Measurements from ENCODE around the gene GSC.
"Not testable (repeated sequence)": the region's sequence is repeated elsewhere in the genome, so short reads cannot be mapped to it uniquely, and the experiment has no call there.

Gene GSC

DNA sequence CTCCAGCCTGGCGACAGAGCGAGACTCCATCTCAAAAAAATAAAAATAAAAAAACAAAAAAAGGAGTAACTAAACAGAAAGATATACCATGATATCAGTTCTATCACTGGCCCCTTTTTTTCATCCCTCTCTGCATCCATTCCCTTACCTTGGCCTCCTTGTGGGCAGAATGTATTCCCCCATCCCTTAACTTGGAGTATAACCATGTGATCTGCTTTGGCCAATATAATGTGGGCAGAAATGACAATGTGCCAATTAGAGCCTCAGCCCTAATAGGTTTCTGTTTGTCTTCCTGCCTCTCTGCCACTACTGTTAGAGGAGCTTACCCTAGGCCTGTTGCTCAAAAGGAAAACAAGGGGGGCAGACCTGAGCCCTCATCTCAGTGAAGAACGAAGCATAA lies 23.8 kb downstream of the GSC start:
- no peak for DNase-seq (ENCODE audit: low read depth in 2 of 2)

DNA sequence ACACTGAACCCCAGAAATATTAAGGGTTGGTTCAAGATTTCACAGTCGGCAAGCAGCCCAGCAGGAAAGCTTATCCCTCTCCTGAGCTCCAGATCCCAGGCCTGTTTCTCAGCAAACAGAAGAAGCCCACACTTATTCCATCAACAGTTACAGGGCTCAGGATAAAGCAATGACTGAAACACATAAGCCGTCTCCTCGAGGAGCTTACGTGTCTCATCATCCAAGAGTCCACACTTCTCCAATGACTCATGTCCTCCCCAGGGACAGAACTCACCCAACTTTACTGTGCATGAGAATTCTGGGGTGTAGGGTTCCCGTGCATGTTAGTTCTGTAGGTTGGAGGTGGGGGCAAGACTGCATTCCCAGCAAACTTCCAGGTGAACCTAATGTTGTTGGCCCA lies 31.2 kb downstream of the GSC start:
- DNase-seq (ENCODE audit: low read depth in 2 of 2) = no peak

DNA sequence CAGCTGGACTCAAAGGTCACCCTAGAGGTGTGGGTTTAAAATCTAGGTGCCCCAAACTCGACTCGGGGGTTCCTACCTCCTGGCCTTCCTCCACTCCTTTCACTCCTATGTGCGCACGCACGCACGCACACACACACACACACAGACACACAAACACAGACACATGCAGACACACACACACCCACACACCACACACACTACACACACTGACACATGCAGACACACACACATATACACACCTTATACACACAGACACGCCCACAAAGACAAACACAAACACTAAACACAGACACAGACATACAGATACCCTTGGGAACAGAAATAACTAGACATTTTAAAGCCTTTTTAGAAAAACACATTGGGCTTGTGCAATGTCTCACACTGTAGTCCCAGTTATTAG lies 31.8 kb downstream of the GSC start:
- DNase-seq (ENCODE audit: low read depth in 2 of 2) = no peak

DNA sequence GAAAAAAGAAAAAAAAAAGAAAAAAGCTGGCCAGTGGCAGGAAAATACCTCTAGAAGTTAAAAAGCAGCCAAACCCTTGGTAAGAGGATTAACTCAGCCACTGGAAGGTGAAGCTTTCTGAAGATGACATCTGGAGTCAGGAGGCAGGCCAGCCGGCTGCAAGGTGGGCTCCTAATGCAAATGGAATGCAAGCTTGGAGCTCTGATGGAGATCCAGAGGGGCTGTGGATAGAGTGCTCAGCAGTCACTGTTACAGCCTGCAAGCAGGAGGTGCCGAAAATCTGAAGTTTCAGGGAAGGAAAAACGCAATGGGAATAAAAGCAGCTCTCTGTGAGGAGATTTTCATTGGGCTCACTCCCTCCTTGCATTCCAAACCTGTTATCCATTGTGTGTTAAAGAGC lies 41.0 kb downstream of the GSC start:
- DNase-seq (ENCODE audit: low read depth in 2 of 2) = no peak

GRCh38 chr14:94728440-94728839 lies 41.5 kb downstream of the GSC start:
- not testable (repeated sequence) for DNase-seq (ENCODE audit: low read depth in 2 of 2)

DNA sequence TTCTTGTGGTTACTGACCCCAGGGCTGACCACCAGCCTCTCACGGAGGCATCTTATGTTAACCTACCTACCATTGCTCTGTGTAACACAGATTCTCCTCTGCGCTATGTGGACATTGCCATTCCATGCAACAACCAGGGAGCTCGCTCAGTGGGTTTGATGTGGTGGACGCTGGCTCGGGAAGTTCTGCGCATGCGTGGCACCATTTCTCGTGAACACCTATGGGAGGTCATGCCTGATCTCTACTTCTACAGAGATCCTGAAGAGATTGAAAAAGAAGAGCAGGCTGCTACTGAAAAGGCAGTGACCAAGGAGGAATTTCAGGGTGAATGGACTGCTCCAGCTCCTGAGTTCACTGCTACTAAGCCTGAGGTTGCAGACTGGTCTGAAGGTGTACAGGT lies 43.3 kb downstream of the GSC start:
- not testable (repeated sequence) for DNase-seq (ENCODE audit: low read depth in 2 of 2)

- DNase-seq (ENCODE audit: low read depth in 2 of 2) = no peak
These were observed 44.9 kb downstream of the GSC start for GRCh38 chr14:94724993-94725392.

- DNase-seq (ENCODE audit: low read depth in 2 of 2) = no peak
These were observed 47.5 kb downstream of the GSC start for GRCh38 chr14:94722397-94722796.

Data from stimulated activated CD4-positive, alpha-beta T cell treated with anti-CD3 and anti-CD28 coated beads, Interleukin-12 subunit alpha, Interleukin-12 subunit beta, amount 100 ng/mL, for 24 hours (primary cell).